ENCODE results near the gene LIFR.

GRCh38 chr5:38451074-38451725, 105.2 kb downstream of the LIFR start:
- TF ChIP-seq EZH2 (IDR thresholded peaks at IDR 0.05) (no peak), EZH2phosphoT487 (IDR thresholded peaks at IDR 0.05) (no peak)
- TF ChIP-seq, protein P1, sequence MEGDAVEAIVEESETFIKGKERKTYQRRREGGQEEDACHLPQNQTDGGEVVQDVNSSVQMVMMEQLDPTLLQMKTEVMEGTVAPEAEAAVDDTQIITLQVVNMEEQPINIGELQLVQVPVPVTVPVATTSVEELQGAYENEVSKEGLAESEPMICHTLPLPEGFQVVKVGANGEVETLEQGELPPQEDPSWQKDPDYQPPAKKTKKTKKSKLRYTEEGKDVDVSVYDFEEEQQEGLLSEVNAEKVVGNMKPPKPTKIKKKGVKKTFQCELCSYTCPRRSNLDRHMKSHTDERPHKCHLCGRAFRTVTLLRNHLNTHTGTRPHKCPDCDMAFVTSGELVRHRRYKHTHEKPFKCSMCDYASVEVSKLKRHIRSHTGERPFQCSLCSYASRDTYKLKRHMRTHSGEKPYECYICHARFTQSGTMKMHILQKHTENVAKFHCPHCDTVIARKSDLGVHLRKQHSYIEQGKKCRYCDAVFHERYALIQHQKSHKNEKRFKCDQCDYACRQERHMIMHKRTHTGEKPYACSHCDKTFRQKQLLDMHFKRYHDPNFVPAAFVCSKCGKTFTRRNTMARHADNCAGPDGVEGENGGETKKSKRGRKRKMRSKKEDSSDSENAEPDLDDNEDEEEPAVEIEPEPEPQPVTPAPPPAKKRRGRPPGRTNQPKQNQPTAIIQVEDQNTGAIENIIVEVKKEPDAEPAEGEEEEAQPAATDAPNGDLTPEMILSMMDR (IDR thresholded peaks at IDR 0.05), result no peak
